ENCODE results near the gene PET117. TPM values are rescaled to one million over a fixed set of nuclear protein-coding genes. Genes with fewer than 3 reads are reported as not detected.

The PET117 gene
- total RNA-seq, 2 donors from 2014 or later: 9.1 to 13.2 TPM

DNA sequence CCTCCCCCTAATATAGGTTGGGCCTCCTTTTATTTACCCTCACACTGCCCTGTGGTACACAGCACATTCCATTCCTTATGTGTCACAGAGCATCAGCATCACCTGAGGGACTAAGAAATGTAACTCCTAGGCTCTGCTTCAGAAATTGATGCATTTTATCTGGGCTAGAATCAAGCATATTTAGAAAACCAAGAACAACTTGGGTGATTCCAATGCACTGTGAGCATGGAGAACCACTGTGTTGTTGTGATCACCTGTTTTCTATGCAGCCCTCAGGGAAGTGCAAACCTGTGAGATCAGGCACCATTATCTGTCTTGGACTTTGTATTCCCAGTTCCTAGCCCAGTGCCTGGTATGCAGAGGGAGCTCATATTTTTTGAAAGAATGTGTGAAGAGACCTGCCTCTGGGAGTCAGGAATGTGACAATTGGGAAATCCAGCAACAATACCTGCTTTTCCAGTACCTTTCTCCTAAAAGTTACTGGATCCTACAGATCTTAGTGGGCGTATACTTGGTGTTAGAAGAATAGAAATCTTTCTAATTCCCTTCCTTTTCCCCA is 7.0 kb downstream of the PET117 start:
- WGBS, 2 donors: 88 to 92% methylated on average over 1 of the region's 1 CpG
- DNase-seq (no peak), ATAC-seq (no peak)
- peaks cover 5% of the 10 kb centered on the region for H3K4me1 ChIP-seq
- no peaks in the 10 kb centered on the region for H3K9me3 ChIP-seq
- H3K36me3 ChIP-seq (replicated peaks in 1 of 2; ENCODE audit: insufficient read depth in 1 of 2, low read depth in 2 of 2): peaks cover 0 to 3% of the 10 kb centered on the region in 2 donors
- no peaks in the 10 kb centered on the region for H3K27me3 ChIP-seq
- no peak overlapping the region for H3K27ac ChIP-seq
- no peak overlapping the region for H3K4me3 ChIP-seq
- TF ChIP-seq POLR2A (IDR thresholded peaks at IDR 0.05): no peak
- TF ChIP-seq, protein P1, sequence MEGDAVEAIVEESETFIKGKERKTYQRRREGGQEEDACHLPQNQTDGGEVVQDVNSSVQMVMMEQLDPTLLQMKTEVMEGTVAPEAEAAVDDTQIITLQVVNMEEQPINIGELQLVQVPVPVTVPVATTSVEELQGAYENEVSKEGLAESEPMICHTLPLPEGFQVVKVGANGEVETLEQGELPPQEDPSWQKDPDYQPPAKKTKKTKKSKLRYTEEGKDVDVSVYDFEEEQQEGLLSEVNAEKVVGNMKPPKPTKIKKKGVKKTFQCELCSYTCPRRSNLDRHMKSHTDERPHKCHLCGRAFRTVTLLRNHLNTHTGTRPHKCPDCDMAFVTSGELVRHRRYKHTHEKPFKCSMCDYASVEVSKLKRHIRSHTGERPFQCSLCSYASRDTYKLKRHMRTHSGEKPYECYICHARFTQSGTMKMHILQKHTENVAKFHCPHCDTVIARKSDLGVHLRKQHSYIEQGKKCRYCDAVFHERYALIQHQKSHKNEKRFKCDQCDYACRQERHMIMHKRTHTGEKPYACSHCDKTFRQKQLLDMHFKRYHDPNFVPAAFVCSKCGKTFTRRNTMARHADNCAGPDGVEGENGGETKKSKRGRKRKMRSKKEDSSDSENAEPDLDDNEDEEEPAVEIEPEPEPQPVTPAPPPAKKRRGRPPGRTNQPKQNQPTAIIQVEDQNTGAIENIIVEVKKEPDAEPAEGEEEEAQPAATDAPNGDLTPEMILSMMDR (IDR thresholded peaks at IDR 0.05): no peak
- intact Hi-C loops (cut with DNase I): no loop called here

DNA sequence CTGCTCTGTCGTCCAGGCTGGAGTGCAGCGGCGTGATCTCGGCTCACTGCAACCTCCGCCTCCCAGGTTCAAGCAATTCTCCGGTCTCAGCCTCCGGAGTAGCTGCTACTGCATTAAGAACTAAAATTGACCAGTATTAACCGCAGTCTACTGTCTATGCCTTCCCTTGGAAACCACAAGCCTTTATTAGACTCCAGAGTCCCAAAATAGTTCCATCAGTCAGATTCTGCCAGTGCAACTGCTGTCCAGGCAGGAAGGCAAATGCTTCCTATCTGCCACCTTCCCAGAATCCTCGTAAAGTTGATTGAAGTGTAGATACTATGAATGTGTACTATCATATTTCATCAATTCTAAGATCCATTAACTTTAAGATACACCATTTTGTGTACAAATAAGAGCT is 16.7 kb downstream of the PET117 start:
- 91 to 93% methylated on average over 9 of the region's 9 CpGs for WGBS, 2 donors

DNA sequence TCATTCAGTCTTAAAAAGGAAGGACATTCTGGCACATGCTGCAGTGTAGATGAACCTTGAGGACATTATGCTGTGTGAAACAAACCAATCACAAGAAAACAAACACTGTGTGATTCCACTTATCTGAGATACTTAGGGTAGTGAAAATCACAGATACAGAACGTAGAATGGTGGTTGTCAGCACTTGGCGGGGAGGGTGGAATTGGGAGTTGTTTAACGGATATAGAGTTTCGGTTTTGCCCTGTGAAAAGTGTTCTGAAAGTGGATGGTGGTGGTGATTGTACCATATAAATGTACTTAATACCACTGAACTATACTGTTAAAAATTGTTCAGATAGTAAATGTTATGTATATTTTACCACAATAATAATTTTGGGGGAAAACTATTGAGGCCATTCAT is 18.4 kb downstream of the PET117 start:
- Histone ChIP-seq H3K9me3 (no peaks in the 10 kb centered on the region), H3K4me3 (no peak overlapping the region), H3K27me3 (no peaks in the 10 kb centered on the region), H3K27ac (no peak overlapping the region), H3K36me3 (replicated peaks in 1 of 2; ENCODE audit: insufficient read depth in 1 of 2, low read depth in 2 of 2) (peaks cover 0 to 1% of the 10 kb centered on the region in 2 donors), H3K4me1 (no peaks in the 10 kb centered on the region)
- ATAC-seq (no peak), DNase-seq (no peak)
- WGBS, 2 donors: 92% methylated on average over 4 of the region's 4 CpGs
- TF ChIP-seq, protein P1 (IDR thresholded peaks at IDR 0.05): no peak
- TF ChIP-seq POLR2A (IDR thresholded peaks at IDR 0.05): no peak
- intact Hi-C loops (cut with DNase I): no loop called here

More for the DNA sequence above, 16.7 kb downstream of the PET117 start:
- H3K4me1 ChIP-seq: no peaks in the 10 kb centered on the region
- no peak overlapping the region for H3K4me3 ChIP-seq
- H3K27ac ChIP-seq: no peak overlapping the region
- no peaks in the 10 kb centered on the region for H3K27me3 ChIP-seq
- no peaks in the 10 kb centered on the region for H3K9me3 ChIP-seq
- TF ChIP-seq POLR2A (IDR thresholded peaks at IDR 0.05): no peak
- TF ChIP-seq, protein P1 (IDR thresholded peaks at IDR 0.05): no peak
- intact Hi-C loops (cut with DNase I): no loop called here
- ATAC-seq (no peak), DNase-seq (no peak)
- peaks cover 0 to 1% of the 10 kb centered on the region in 2 donors for H3K36me3 ChIP-seq (replicated peaks in 1 of 2; ENCODE audit: insufficient read depth in 1 of 2, low read depth in 2 of 2)

DNA sequence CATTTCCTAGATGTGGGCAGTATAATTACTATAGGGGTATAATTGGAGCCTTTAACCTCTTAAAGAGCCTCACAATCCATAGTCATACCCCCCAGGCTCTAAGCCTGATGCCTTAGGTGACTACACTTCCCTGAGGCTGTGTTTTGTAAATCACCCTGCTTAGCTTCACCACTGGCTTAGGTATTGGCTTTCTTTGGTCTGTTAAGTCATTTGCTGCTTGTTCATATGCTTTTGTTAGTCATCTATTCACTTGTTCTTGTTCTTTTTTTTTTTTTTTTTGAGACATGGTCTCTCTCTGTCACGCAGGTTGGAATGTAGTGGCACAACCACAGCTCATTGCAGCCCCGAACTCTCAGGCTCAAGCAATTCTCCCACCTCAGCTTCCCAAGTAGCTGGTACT is 26.7 kb downstream of the PET117 start:
- peaks cover 0 to 11% of the 10 kb centered on the region in 2 donors for H3K36me3 ChIP-seq (replicated peaks in 1 of 2; ENCODE audit: insufficient read depth in 1 of 2, low read depth in 2 of 2)
- TF ChIP-seq, protein P1 (IDR thresholded peaks at IDR 0.05): no peak
- no peak for TF ChIP-seq POLR2A (IDR thresholded peaks at IDR 0.05)
- no peak for DNase-seq
- H3K27ac ChIP-seq: no peak overlapping the region
- no peak overlapping the region for H3K4me3 ChIP-seq
- H3K4me1 ChIP-seq: no peaks in the 10 kb centered on the region
- intact Hi-C loops (cut with DNase I): no loop called here
- no peak for ATAC-seq
- 100% methylated on average over 2 of the region's 2 CpGs for WGBS, 2 donors
- no peaks in the 10 kb centered on the region for H3K27me3 ChIP-seq
- no peaks in the 10 kb centered on the region for H3K9me3 ChIP-seq

DNA sequence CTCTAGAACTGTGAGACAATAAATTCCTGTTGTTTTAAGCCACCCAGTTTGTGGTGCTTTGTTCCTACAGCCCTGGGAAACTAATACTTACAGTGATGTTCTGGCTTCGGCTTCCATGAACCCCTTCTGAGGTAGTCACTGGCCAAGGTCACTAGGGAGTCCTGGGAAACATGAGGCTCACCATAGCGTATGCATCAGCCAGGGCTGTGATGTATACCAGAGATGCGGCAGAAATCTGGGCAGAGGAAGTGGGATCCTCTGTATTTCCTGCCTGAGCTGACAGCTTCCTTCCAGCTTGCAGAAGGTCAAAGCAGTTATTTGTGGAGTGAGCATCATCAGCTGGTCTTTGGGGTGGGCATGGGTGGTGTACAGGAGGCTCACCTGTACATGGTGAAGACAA is 27.9 kb downstream of the PET117 start:
- Histone ChIP-seq H3K27ac (no peak overlapping the region), H3K9me3 (no peaks in the 10 kb centered on the region), H3K4me3 (no peak overlapping the region), H3K4me1 (no peaks in the 10 kb centered on the region), H3K36me3 (replicated peaks in 1 of 2; ENCODE audit: insufficient read depth in 1 of 2, low read depth in 2 of 2) (peaks cover 0 to 11% of the 10 kb centered on the region in 2 donors), H3K27me3 (no peaks in the 10 kb centered on the region)
- 76 to 100% methylated on average over 3 of the region's 3 CpGs for WGBS, 2 donors
- no peak for ATAC-seq
- no peak for DNase-seq
- intact Hi-C loops (cut with DNase I): no loop called here
- TF ChIP-seq POLR2A (IDR thresholded peaks at IDR 0.05): no peak
- TF ChIP-seq, protein P1 (IDR thresholded peaks at IDR 0.05): no peak
